ENCODE measurements around the gene HPDL.

HPDL gene

DNA sequence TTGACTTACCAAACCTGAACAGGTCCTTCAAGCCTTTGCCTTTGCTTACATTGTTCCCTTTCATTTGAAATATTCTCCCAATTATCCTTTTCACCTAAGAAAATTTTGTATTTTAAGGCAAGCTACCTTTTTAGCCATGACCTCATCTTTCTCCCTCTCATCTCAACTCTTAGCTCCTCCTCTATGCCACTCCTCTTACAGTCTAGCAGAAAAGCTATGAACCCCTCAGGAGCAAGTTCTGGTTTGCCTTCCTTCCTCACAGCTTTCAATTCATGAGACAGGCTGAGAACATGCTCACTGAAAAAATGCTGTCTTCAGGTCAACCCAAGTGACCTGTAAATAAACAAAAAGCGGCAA lies 21.9 kb downstream of the HPDL start:
- Histone ChIP-seq H3F3A (ENCODE audit: control insufficient read depth, insufficient read depth) (peaks cover 9% of the 10 kb centered on the region; the same call in 1 of the 2 replicates), H3K4me2 (ENCODE audit: low read length) (no peak overlapping the region), H3K4me1 (ENCODE audit: control insufficient read depth, low read length) (peaks cover 2% of the 10 kb centered on the region), H3K27ac (ENCODE audit: low read depth, low read length) (no peak overlapping the region), H3K27me3 (ENCODE audit: control insufficient read depth, low read length) (no peaks in the 10 kb centered on the region), H3K9me2 (replicated peaks; ENCODE audit: control insufficient read depth, low read length) (no peaks in the 10 kb centered on the region), H3K36me3 (ENCODE audit: control insufficient read depth, low read length) (peaks cover 32% of the 10 kb centered on the region), H3K79me2 (ENCODE audit: control insufficient read depth, low read length) (no peaks in the 10 kb centered on the region), H4K20me1 (ENCODE audit: control insufficient read depth, insufficient read depth, low read depth, low read length) (no peaks in the 10 kb centered on the region), H3K9me3 (ENCODE audit: control insufficient read depth, insufficient read depth, low read length) (no peaks in the 10 kb centered on the region), H3K4me3 (ENCODE audit: low read length) (no peak overlapping the region)
- TF ChIP-seq, protein P1, sequence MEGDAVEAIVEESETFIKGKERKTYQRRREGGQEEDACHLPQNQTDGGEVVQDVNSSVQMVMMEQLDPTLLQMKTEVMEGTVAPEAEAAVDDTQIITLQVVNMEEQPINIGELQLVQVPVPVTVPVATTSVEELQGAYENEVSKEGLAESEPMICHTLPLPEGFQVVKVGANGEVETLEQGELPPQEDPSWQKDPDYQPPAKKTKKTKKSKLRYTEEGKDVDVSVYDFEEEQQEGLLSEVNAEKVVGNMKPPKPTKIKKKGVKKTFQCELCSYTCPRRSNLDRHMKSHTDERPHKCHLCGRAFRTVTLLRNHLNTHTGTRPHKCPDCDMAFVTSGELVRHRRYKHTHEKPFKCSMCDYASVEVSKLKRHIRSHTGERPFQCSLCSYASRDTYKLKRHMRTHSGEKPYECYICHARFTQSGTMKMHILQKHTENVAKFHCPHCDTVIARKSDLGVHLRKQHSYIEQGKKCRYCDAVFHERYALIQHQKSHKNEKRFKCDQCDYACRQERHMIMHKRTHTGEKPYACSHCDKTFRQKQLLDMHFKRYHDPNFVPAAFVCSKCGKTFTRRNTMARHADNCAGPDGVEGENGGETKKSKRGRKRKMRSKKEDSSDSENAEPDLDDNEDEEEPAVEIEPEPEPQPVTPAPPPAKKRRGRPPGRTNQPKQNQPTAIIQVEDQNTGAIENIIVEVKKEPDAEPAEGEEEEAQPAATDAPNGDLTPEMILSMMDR (IDR thresholded peaks at IDR 0.05; ENCODE audit: low read depth, low read length, poor library complexity, severe bottlenecking): no peak
- TF ChIP-seq EZH2phosphoT487 (IDR thresholded peaks at IDR 0.05; ENCODE audit: borderline replicate concordance, low read length): no peak

DNA sequence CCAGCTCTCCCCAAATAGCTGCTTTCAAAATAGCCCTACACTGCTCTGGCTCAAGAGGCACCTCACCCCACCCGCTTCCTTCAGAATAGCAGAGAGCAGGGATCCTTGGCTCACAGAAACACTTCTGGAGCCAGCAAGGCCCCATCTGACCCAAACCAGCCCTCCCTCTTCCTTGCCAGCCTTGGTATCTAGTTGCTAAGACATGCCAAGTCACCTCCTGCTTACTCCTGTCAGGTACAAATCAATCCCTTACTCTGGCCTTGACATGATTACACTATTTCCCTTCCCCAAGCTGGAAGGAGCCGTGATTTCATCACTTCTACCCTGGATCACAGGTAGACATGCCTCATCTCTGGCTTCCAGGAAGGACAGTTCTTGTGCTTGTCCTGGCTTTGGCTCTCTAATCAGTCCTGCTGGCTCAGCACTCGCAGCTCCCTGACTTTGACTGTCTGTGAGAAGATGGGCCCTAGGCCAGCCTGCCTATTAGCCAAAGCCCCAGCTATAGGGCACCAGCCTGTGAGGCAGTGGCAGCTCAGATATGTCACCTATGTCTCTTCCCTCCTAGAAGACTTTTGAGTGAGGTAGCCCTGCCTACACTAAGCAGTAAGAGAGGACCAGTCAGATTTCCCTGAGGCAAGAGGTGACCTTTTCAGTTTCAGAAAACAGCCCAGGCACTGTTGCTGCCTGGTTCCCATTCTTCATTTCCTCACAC lies 22.4 kb downstream of the HPDL start:
- no peak overlapping the region for H3K4me2 ChIP-seq (ENCODE audit: low read length)
- no peak overlapping the region for H3K4me3 ChIP-seq (ENCODE audit: low read length)
- peaks cover 7% of the 10 kb centered on the region for H3K4me1 ChIP-seq (ENCODE audit: control insufficient read depth, low read length)
- H3K9me3 ChIP-seq (ENCODE audit: control insufficient read depth, insufficient read depth, low read length): no peaks in the 10 kb centered on the region
- no peaks in the 10 kb centered on the region for H3K79me2 ChIP-seq (ENCODE audit: control insufficient read depth, low read length)
- H3K9me2 ChIP-seq (replicated peaks; ENCODE audit: control insufficient read depth, low read length): no peaks in the 10 kb centered on the region
- TF ChIP-seq EZH2phosphoT487 (IDR thresholded peaks at IDR 0.05; ENCODE audit: borderline replicate concordance, low read length): no peak
- TF ChIP-seq, protein P1 (IDR thresholded peaks at IDR 0.05; ENCODE audit: low read depth, low read length, poor library complexity, severe bottlenecking): no peak
- H3K36me3 ChIP-seq (ENCODE audit: control insufficient read depth, low read length): peaks cover 26% of the 10 kb centered on the region
- no peaks in the 10 kb centered on the region for H4K20me1 ChIP-seq (ENCODE audit: control insufficient read depth, insufficient read depth, low read depth, low read length)
- no peak overlapping the region for H3K27ac ChIP-seq (ENCODE audit: low read depth, low read length)
- H3F3A ChIP-seq (ENCODE audit: control insufficient read depth, insufficient read depth): peaks cover 9% of the 10 kb centered on the region; the same call in 1 of the 2 replicates
- H3K27me3 ChIP-seq (ENCODE audit: control insufficient read depth, low read length): no peaks in the 10 kb centered on the region

DNA sequence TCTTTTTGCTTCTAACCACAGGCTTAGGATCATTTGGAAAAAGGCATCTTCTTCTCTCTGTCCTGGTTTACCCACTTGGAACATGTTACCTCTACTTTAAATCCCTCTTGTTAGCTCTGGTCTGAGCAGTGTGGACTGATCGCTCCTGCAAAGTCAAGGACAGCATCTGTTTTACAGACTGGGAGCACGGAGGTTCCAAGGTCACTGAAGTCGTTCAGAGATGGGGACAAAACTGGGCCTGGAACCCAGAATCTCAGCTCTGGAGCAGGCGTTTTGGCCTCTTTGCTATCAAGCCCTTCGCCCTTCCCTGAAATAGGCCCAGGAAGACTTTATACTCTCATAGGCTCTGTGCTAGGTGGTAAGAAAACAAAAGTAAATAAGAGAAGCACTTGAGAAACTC lies 24.8 kb downstream of the HPDL start:
- no peaks in the 10 kb centered on the region for H4K20me1 ChIP-seq (ENCODE audit: control insufficient read depth, insufficient read depth, low read depth, low read length)
- H3K36me3 ChIP-seq (ENCODE audit: control insufficient read depth, low read length): peaks cover 2% of the 10 kb centered on the region; the same call in 1 of the 2 replicates
- peaks cover 4% of the 10 kb centered on the region; the same call in 1 of the 2 replicates for H3F3A ChIP-seq (ENCODE audit: control insufficient read depth, insufficient read depth)
- no peaks in the 10 kb centered on the region for H3K9me2 ChIP-seq (replicated peaks; ENCODE audit: control insufficient read depth, low read length)
- no peaks in the 10 kb centered on the region for H3K27me3 ChIP-seq (ENCODE audit: control insufficient read depth, low read length)
- no peaks in the 10 kb centered on the region for H3K9me3 ChIP-seq (ENCODE audit: control insufficient read depth, insufficient read depth, low read length)
- H3K4me1 ChIP-seq (ENCODE audit: control insufficient read depth, low read length): peaks cover 26% of the 10 kb centered on the region
- no peak overlapping the region for H3K27ac ChIP-seq (ENCODE audit: low read depth, low read length)
- no peaks in the 10 kb centered on the region for H3K79me2 ChIP-seq (ENCODE audit: control insufficient read depth, low read length)
- H3K4me2 ChIP-seq (ENCODE audit: low read length): no peak overlapping the region
- no peak overlapping the region for H3K4me3 ChIP-seq (ENCODE audit: low read length)
- no peak for TF ChIP-seq EZH2phosphoT487 (IDR thresholded peaks at IDR 0.05; ENCODE audit: borderline replicate concordance, low read length)
- TF ChIP-seq, protein P1 (IDR thresholded peaks at IDR 0.05; ENCODE audit: low read depth, low read length, poor library complexity, severe bottlenecking): no peak

Measured in DOHH2 (cell line).